HepG2 (cell line): Measurements from ENCODE around the gene USP7. TPM values are rescaled to one million over a fixed set of nuclear protein-coding genes. Genes with fewer than 3 reads are reported as not detected.
A peak's percentile ranks its signal among the peaks of the same experiment; 100 is the strongest.

Source experiments
- ARID2 ChIP-seq: sonication (generic); formaldehyde crosslinking; IDR thresholded peaks from 2 replicates; pipeline ENCODE4 v1.8.1; 2022; ENCODE audit warnings: mild to moderate bottlenecking, missing genetic modification reagents, borderline replicate concordance
- DMTF1 ChIP-seq: sonication (generic); formaldehyde crosslinking; IDR thresholded peaks from 2 replicates; pipeline ENCODE4 v1.4.0; 2020; ENCODE audit warnings: mild to moderate bottlenecking, missing genetic modification reagents
- ELF1 ChIP-seq: sonication (generic); formaldehyde crosslinking; IDR thresholded peaks from 2 replicates; pipeline ENCODE4 v1.4.0; 2020; ENCODE audit warnings: missing genetic modification reagents
- GTF2F1 ChIP-seq: fragments of 150-350 bp; IDR thresholded peaks from 2 replicates; pipeline ENCODE4 v1.6.1; 2014; ENCODE audit warnings: low read length
- MATR3 ChIP-seq: sonication (generic); formaldehyde crosslinking; IDR thresholded peaks from 2 replicates; pipeline ENCODE4 v1.4.0; 2020; ENCODE audit warnings: missing genetic modification reagents
- MEIS1 ChIP-seq: sonication (generic); formaldehyde crosslinking; IDR thresholded peaks from 2 replicates; pipeline ENCODE4 v1.9.0; 2021; ENCODE audit warnings: mild to moderate bottlenecking, missing genetic modification reagents, moderate library complexity, borderline replicate concordance
- NR2F6 ChIP-seq, 2 experiments: IDR thresholded peaks; 2 replicates each; pipeline ENCODE4 v1.6.1; 2016; ENCODE audit warnings: antibody characterized with exemption in 1 of 2, mild to moderate bottlenecking in 1 of 2
- REL ChIP-seq: sonication (generic); formaldehyde crosslinking; conservative IDR thresholded peaks from 2 replicates; pipeline ENCODE4 v1.8.0; 2022; ENCODE audit warnings: mild to moderate bottlenecking, missing genetic modification reagents, moderate library complexity
- RFX5 ChIP-seq: IDR thresholded peaks from 2 replicates; pipeline ENCODE4 v1.6.1; 2011; ENCODE audit warnings: low read depth, low read length, improper control_type of control experiment
- SNAPC2 ChIP-seq: sonication (generic); formaldehyde crosslinking; IDR thresholded peaks from 2 replicates; pipeline ENCODE4 v1.8.1; 2022; ENCODE audit warnings: mild to moderate bottlenecking, missing genetic modification reagents
- SRSF1 ChIP-seq: fragments of 200-400 bp; formaldehyde crosslinking; optimal IDR thresholded peaks from 2 replicates; pipeline ENCODE3; 2017; ENCODE audit warnings: mild to moderate bottlenecking, low read depth, low read length, moderate library complexity
- ZBTB3 ChIP-seq: sonication (generic); formaldehyde crosslinking; IDR thresholded peaks from 2 replicates; pipeline ENCODE4 v1.4.0; 2020; ENCODE audit warnings: low read depth, mild to moderate bottlenecking, moderate library complexity, missing genetic modification reagents, borderline replicate concordance
- ZKSCAN5 ChIP-seq: sonication (generic); formaldehyde crosslinking; IDR thresholded peaks from 2 replicates; pipeline ENCODE4 v1.5.1; 2020; ENCODE audit warnings: mild to moderate bottlenecking, missing genetic modification reagents
- ZMAT5 ChIP-seq: sonication (generic); formaldehyde crosslinking; IDR thresholded peaks from 2 replicates; pipeline ENCODE4 v1.5.0; 2020; ENCODE audit warnings: mild to moderate bottlenecking, low read depth, missing genetic modification reagents, borderline replicate concordance
- ZNF207 ChIP-seq: fragments of 450-650 bp; IDR thresholded peaks from 2 replicates; pipeline ENCODE4 v1.6.1; 2016; ENCODE audit warnings: antibody characterized with exemption, borderline replicate concordance
- ZNF530 ChIP-seq: sonication (generic); formaldehyde crosslinking; IDR thresholded peaks from 2 replicates; pipeline ENCODE4 v1.5.0; 2020; ENCODE audit warnings: low read depth, mild to moderate bottlenecking, missing genetic modification reagents
- ZNF547 ChIP-seq: sonication (generic); formaldehyde crosslinking; IDR thresholded peaks from 2 replicates; pipeline ENCODE4 v1.5.1; 2020; ENCODE audit warnings: mild to moderate bottlenecking, missing genetic modification reagents
- ZNF552 ChIP-seq: sonication (generic); formaldehyde crosslinking; IDR thresholded peaks from 2 replicates; pipeline ENCODE4 v1.9.0; 2022; ENCODE audit warnings: missing genetic modification reagents, mild to moderate bottlenecking, borderline replicate concordance
- ZNF605 ChIP-seq: sonication (generic); formaldehyde crosslinking; IDR thresholded peaks from 2 replicates; pipeline ENCODE4 v1.8.0; 2022; ENCODE audit warnings: mild to moderate bottlenecking, missing genetic modification reagents
- ZNF775 ChIP-seq: sonication (generic); formaldehyde crosslinking; IDR thresholded peaks from 2 replicates; pipeline ENCODE4 v1.4.0; 2020; ENCODE audit warnings: missing genetic modification reagents, mild to moderate bottlenecking, moderate library complexity, borderline replicate concordance
- polyA plus RNA-seq, 8 experiments: library from polyadenylated mRNA; depleted of rRNA in 3 of 8; stranded (reverse) in 7 of 8; unstranded in 1 of 8; fragments of >200 nt; fragmentation: Illumina TruSeq in 4 of 8; extraction: Trizol in 4 of 8; gene quantifications; 2 replicates each; pipeline versions ENCODE4 v1.2.1 to v1.2.3, GENCODE V29; 2011 to 2016; ENCODE audit warnings: low read depth in 4 of 8, missing spikeins in 1 of 8, mixed read lengths in 1 of 8; ENCODE audit not compliant: insufficient read depth in 1 of 8
- total RNA-seq, 5 experiments: library from RNA; depleted of rRNA; stranded (reverse); fragments of >200 nt; fragmentation: Illumina TruSeq; extraction: Trizol; gene quantifications; 2 replicates each; pipeline ENCODE4 v1.2.3, GENCODE V29; 2016; ENCODE audit warnings: low read depth in 1 of 5
- TF ChIP-seq, protein P1 (sequence below): sonication (generic); formaldehyde crosslinking; IDR thresholded peaks from 2 replicates; pipeline ENCODE4 v1.4.0; 2020; ENCODE audit warnings: mild to moderate bottlenecking, missing genetic modification reagents, borderline replicate concordance
- TF ChIP-seq, protein P2 (sequence below): sonication (generic); formaldehyde crosslinking; IDR thresholded peaks from 2 replicates; pipeline ENCODE4 v1.4.0; 2020; ENCODE audit warnings: mild to moderate bottlenecking, missing genetic modification reagents

USP7 gene
- total and polyA plus RNA-seq, 2 of the 13 experiments (the other 11 are each of a cell fraction or from before 2014, with no cell fraction given), result 52.5 to 173 TPM

DNA sequence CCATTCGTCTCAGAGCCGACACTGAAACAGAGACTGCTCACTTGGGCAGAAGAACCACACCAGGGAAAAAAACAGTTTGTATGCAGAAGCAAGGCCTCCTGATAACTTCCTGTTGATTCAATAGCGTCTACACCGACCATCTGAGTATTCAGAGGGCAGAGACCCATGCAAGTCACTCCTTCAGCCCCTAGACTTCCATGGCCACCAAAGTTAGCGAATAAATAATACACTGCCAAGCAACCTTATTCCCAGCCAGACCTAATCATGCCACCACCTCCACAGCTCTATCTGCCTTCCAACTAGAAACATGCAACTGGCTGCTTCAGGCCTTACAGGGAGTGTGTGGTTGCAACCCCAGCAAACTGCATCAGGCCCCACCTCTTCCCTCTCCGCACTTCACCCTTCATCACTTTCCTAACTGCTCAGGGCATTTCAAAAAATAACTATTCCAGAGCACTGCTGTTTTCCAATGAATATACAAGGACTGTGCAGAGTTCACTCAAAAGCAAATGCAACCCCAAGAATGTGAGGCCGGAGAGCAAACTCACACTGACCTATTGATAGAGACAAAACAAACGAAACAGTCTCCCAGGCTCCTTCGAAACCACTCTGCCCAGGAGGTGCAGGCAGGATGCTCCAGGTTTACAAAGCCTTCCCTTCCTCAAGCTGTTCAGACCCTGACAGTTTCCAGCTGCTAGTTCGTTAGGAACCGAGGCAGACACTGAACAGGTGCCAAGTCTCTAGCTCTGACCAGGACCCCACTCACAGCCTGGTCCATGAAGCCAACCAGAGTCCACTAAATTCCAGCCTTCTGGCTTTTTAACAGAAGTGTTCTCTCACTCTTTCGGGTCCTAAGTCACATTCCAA, 3.6 kb downstream of the USP7 start (continued):
- TF ChIP-seq, protein P1, sequence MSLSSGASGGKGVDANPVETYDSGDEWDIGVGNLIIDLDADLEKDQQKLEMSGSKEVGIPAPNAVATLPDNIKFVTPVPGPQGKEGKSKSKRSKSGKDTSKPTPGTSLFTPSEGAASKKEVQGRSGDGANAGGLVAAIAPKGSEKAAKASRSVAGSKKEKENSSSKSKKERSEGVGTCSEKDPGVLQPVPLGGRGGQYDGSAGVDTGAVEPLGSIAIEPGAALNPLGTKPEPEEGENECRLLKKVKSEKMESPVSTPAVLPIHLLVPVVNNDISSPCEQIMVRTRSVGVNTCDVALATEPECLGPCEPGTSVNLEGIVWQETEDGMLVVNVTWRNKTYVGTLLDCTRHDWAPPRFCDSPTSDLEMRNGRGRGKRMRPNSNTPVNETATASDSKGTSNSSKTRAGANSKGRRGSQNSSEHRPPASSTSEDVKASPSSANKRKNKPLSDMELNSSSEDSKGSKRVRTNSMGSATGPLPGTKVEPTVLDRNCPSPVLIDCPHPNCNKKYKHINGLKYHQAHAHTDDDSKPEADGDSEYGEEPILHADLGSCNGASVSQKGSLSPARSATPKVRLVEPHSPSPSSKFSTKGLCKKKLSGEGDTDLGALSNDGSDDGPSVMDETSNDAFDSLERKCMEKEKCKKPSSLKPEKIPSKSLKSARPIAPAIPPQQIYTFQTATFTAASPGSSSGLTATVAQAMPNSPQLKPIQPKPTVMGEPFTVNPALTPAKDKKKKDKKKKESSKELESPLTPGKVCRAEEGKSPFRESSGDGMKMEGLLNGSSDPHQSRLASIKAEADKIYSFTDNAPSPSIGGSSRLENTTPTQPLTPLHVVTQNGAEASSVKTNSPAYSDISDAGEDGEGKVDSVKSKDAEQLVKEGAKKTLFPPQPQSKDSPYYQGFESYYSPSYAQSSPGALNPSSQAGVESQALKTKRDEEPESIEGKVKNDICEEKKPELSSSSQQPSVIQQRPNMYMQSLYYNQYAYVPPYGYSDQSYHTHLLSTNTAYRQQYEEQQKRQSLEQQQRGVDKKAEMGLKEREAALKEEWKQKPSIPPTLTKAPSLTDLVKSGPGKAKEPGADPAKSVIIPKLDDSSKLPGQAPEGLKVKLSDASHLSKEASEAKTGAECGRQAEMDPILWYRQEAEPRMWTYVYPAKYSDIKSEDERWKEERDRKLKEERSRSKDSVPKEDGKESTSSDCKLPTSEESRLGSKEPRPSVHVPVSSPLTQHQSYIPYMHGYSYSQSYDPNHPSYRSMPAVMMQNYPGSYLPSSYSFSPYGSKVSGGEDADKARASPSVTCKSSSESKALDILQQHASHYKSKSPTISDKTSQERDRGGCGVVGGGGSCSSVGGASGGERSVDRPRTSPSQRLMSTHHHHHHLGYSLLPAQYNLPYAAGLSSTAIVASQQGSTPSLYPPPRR (CRISPR knock-in tag), result peak; percentile 79
- no peak for TF ChIP-seq ELF1 (CRISPR knock-in tag)
- no peak for TF ChIP-seq ZNF207
- TF ChIP-seq ZNF605 (CRISPR knock-in tag), result peak; percentile 40
- TF ChIP-seq REL (CRISPR knock-in tag), result 0 out of 2 replicates have a peak, but pooled peaks have one; percentile 2
- TF ChIP-seq, protein P2, sequence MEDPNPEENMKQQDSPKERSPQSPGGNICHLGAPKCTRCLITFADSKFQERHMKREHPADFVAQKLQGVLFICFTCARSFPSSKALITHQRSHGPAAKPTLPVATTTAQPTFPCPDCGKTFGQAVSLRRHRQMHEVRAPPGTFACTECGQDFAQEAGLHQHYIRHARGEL (CRISPR knock-in tag), result no peak
- 0 out of 2 replicates have a peak, but pooled peaks have one; percentile 25 for TF ChIP-seq ZNF775 (CRISPR knock-in tag)
- TF ChIP-seq ZMAT5 (CRISPR knock-in tag), result no peak
- TF ChIP-seq RFX5, result no peak
- TF ChIP-seq GTF2F1, result no peak
- TF ChIP-seq DMTF1, result no peak
- peak; percentile 89 for TF ChIP-seq NR2F6 (IDR thresholded peaks at IDR 0.05)
- TF ChIP-seq NR2F6 (CRISPR knock-in tag; IDR thresholded peaks at IDR 0.05), result peak; percentile 80
- no peak for TF ChIP-seq ZKSCAN5
- no peak for TF ChIP-seq ZNF547 (CRISPR knock-in tag)
- no peak for TF ChIP-seq ZNF530
- TF ChIP-seq ZBTB3 (CRISPR knock-in tag), result peak; percentile 91; the same call in 1 of the 2 replicates
- TF ChIP-seq ARID2 (CRISPR knock-in tag), result 0 out of 2 replicates have a peak, but pooled peaks have one; percentile 52
- no peak for TF ChIP-seq ZNF552 (CRISPR knock-in tag)
- no peak for TF ChIP-seq MATR3 (CRISPR knock-in tag)
- TF ChIP-seq MEIS1, result peak; percentile 49; the same call in 1 of the 2 replicates
- no peak for TF ChIP-seq SRSF1
- no peak for TF ChIP-seq SNAPC2 (CRISPR knock-in tag)
